M059J (cell line): ENCODE measurements around the gene RPL10. TPM values are rescaled to one million over a fixed set of nuclear protein-coding genes. Genes with fewer than 3 reads are reported as not detected.
A peak's percentile ranks its signal among the peaks of the same experiment; 100 is the strongest.
"Not testable (repeated sequence)": the region's sequence is repeated elsewhere in the genome, so short reads cannot be mapped to it uniquely, and the experiment has no call there.

Source experiments
- DNase-seq: peaks from one replicate; pipeline ENCODE4 v3.0.0-alpha.2; 2012; ENCODE audit warnings: low read depth
- total RNA-seq: library from RNA; depleted of rRNA; stranded (reverse); fragments of >200 nt; shearing (Covaris generic); gene quantifications from 2 replicates; pipeline ENCODE4 v1.2.3, GENCODE V29; 2014

The RPL10 gene
- total RNA-seq, 1 experiment from 2014 or later, result 3,989 TPM

GRCh38 chrX:154378059-154378798, 19.9 kb upstream of the RPL10 start:
- DNase-seq, result peak; percentile 72

DNA sequence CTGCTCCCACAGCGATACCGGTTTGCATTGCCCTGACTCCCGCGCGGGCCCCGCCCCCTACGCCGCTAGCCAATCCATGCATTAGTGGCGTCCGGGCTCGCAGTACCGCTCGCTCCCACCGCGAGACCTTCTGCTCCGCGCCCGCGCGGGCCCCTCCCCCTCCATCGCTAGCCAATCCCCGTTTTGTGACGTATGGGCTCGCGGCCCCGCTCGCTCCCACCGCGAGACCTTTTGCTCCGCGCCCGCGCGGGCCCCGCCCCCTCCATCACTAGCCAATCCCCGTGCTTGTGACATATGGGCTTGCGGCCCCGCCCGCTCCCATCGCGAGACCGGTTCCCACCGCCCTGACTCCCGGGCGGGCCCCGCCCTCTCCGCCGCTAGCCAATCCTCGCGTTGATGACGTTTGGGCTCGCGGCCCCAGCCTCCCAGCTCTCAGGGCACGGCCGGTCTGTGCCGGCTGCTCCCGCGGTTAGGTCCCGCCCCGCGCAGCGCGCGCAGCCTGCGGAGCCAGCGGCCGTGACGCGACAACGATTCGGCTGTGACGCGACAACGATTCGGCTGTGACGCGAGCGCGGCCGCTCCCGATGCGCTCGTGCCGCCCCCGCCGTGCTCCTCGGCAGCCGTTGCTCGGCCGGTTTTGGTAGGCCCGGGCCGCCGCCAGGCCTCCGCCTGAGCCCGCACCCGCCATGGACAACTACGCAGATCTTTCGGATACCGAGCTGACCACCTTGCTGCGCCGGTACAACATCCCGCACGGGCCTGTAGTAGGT, 19.2 kb upstream of the RPL10 start, which contains the start of gene EMD:
EMD (plus strand) TSS at position 497 of the 770 bp plus-strand sequence; CDS start at position 687, 190 bp downstream.
- peak; percentile 99 for DNase-seq

GRCh38 chrX:154379569-154379951, 18.6 kb upstream of the RPL10 start:
- DNase-seq, result no peak

GRCh38 chrX:154380153-154380552, 18.0 kb upstream of the RPL10 start:
- DNase-seq, result no peak

DNA sequence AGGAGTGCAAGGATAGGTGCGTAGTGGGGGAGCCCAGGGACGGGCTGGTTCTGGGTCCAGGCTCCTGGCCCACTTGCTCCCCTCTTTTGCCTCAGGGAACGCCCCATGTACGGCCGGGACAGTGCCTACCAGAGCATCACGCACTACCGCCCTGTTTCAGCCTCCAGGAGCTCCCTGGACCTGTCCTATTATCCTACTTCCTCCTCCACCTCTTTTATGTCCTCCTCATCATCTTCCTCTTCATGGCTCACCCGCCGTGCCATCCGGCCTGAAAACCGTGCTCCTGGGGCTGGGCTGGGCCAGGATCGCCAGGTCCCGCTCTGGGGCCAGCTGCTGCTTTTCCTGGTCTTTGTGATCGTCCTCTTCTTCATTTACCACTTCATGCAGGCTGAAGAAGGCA, 17.4 kb upstream of the RPL10 start:
- no peak for DNase-seq

GRCh38 chrX:154381271-154381670, 16.9 kb upstream of the RPL10 start:
- DNase-seq, result no peak

- no peak for DNase-seq
Measured at GRCh38 chrX:154382483-154383069, 15.6 kb upstream of the RPL10 start.

DNA sequence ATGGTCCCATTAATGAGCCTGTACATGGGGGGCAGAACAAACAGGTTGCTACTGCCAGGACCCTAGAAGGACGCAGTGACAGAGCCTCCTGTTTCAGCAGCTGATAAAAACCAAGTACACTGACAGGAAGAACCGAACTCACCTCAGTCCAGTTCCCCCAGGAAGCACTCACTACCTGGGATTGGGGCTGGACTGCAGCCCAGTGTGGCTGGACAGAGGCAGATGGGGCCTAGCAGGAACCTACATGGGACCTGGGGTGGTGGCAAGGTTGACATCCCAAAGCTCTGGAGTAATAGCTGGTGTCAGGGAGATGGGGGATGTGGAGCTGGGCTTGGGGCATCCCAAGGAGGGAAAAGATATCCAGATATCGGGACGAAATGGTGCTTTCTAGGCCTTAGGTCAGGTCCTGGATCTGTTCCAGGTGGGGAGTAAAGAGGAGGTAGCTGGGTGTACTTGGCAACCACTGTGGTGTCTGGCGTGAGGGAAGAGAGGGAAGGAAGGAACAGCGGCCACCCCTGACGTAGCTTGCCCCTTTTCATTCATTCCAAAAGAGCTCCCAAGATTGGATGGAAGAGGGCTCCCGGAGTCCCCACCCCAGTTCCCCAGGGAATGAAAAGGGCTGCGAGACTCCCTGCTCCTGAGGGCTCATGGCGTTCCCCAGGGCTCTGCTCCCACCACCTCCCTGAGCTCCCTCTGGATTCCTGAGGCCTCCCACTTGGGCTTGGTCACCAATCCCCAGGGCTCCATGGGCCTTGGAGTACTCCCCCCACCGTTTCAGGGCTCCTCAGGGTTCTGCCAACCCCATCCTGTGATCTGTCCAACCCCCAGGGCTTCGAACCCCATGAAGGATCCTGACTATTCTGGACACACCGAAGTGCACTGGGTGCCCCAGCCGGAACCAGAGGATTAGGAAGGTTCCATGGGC, 14.6 kb upstream of the RPL10 start:
- no peak for DNase-seq

DNA sequence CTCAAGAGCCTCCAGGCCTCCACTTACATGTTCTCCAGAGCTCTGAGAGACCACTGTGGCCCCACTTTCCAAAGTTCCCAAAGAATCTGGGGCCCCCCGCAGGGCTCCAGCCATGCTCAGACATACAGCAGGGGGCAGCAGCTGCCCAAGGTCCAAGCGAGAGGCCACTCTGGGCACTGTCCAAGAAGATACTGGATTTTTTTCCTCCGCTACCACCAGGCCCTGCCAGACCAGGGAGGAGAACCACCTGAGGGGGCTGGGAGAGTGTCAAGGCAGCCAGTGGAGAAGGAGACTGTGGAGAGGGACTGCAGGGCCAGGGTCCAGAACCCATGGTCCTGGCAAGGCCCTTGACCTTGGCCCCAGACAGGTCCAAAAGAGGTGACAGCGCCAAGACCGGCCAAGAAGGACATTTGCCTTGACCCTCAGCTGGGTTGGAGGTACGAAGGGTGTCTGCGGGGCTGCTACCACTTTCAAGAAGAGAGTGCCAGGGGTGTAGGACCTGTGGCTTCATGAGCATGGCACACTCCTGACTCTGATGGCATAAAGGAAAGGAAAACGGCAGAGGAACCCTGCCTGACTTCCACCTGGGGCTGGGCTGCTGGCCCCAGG, 13.8 kb upstream of the RPL10 start:
- DNase-seq, result peak; percentile 49

- not testable (repeated sequence) for DNase-seq
Measured at GRCh38 chrX:154388094-154388493, 10.1 kb upstream of the RPL10 start.

DNA sequence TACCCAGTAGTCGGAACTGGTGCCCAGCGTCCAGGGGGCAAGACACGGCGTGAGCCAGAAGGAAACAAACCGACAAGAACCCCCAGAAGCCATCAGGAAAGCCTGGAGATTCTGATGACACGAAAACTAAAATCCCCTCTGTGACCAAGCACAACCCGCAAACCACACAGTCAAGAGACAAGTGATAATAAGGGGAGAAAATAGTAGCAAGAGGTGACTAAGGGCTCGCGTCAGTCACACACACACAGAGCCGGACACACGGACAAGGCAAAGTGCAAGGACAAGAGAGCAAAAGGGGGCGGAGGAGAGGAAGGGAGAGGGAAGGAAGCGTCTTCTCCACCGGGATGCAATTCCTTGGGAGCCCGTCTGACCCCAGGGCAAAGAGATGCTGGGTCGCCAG, 9.5 kb upstream of the RPL10 start:
- DNase-seq, result not testable (repeated sequence)

- not testable (repeated sequence) for DNase-seq
Measured at GRCh38 chrX:154389812-154390747, 8.1 kb upstream of the RPL10 start.

DNA sequence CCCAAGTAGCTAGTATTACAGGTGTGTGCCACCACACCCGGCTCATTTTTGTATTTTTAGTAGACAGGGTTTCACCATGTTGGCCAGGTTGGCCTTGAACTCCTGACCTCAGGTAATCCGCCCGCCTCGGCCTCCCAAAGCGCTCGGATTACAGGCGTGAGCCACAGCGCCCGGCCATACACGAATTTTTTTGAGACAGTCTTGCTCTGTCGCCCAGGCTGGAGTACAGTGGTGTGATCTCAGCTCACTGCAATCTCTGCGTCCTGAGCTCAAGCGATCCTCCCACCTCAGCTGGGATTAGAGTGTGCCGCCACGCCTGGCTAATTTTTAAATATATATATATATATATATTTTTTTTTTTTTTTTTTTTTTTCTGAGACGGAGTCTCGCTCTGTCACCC, 1.8 kb upstream of the RPL10 start:
- not testable (repeated sequence) for DNase-seq

DNA sequence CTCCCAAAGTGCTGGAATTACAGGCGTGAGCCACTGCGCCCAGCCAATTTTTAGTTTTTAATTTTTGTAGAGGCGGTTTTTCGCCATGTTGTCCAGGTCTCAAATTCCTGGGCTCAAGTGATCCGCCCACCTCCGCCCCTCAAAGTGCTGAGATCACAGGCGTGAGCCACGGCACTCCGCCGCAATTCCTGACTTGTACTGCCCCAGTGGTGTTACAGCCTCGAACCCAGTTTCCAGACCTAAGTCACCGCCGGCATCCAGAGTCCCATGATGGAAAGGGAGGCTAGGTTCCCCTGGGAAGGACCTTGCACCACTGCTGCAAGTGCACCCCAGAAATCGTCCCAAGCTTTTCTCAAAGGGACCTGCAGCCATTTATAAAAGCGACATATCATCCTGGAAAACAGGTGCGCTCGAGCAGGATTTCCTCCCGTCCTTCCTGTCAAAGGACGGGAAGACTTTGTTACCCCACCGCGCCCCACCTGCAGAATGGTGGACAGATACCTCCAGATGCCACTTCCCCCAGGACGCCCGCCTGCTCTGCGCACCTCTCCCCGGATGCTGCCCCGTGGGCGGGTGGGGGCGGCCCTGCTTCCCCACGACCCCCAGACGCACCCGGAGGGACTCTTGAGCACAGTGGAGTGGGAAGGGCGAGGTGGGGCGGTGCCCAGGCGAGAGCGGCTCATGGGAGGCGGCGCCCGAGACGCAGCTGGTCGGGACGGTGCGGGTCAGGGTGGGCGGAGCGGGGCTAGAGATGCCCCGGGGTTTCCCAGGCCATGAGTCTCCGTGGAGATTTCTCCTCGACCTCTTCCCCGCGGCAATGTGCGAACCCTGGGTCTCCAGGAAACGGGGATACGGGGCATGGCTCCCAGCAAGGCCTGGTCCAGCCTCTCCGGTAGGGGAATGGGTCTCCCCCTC, 947 bp upstream of the RPL10 start:
- peak; percentile 46 for DNase-seq

DNA sequence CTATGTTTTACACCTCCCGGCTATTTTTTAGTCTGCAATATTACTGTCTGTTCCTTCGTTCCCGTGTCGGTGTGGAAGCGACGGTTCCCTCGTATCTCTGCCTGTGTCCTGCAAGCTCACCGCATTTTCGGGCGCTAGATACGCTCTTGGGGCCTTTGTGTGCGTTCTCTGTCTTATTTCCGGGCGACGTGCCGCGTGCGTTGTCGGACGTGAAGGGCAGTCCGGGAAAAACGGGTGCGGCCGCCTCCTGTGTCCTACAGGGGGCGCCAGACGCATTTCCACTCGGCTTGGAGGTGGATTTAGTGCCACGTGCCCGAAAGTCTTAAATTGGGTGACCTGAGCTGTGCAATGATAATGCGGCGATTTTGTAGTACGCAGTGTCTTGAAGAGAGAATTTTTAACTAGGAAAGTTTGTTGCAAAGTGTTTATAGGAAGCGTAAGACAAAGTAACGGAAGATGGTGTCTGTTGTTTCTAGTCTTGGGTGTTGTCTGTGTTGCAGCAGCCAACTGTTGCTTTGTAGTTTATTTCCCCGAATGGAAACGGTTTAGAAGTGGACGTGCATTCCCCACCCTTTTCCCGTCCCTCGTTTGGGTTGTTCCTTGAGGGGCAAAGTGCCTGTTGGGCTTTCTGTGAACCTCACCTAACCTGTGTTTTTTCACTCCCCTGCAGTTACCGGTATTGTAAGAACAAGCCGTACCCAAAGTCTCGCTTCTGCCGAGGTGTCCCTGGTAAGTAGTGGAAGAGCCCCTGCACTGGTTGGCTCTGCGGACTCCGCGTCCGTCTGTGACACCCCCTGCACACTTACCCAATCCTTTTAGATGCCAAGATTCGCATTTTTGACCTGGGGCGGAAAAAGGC, 720 bp downstream of the RPL10 start:
- DNase-seq, result peak; percentile 85

DNA sequence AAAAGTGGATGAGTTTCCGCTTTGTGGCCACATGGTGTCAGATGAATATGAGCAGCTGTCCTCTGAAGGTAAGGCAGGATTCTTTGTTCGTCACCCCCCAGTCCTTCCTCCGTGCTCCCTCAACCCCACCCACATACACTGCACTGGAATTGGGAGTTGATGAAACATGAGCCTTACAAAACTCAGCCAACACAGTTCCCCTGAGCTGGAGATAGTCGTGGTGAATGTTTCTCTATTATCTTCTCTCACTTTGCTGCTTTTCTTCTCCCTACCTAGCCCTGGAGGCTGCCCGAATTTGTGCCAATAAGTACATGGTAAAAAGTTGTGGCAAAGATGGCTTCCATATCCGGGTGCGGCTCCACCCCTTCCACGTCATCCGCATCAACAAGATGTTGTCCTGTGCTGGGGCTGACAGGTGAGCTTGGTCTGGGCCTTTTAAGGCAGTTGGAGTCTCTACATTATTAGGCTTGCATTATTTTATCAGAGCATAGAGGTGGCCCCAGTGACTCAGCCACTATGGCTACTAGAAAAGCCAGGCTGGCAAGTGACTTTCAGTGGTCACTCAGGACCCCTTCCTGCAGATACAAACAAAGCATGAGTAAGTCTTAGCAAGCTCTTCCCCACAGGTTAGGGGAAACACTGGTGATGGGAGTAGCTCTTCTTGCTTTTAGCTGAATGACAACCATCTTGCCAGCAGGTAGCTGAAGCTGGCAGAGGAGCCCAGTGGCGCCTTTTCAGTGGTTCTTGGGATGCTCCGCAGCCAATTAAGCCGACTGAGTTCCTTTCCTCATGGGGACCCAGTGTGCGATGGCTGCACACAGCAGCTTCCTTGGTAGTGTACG, 1.6 kb downstream of the RPL10 start:
- no peak for DNase-seq

DNA sequence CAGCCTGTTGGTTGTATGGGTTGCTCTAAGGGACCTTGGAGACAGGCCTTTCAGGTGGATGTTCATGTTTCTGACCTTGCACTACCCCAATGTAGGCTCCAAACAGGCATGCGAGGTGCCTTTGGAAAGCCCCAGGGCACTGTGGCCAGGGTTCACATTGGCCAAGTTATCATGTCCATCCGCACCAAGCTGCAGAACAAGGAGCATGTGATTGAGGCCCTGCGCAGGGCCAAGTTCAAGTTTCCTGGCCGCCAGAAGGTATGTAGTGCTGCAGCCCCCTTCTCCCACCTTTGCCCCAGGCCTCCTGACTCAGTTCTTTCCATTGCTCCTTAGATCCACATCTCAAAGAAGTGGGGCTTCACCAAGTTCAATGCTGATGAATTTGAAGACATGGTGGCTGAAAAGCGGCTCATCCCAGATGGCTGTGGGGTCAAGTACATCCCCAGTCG, 2.2 kb downstream of the RPL10 start:
- not testable (repeated sequence) for DNase-seq
